ENCODE results near the gene EXOSC5. TPM values are rescaled to one million over a fixed set of nuclear protein-coding genes. Genes with fewer than 3 reads are reported as not detected.
"Not testable (repeated sequence)": the region's sequence is repeated elsewhere in the genome, so short reads cannot be mapped to it uniquely, and the experiment has no call there.

The EXOSC5 gene
- total RNA-seq, 4 donors from 2014 or later, result 11.4 to 16.0 (median 14.2) TPM

DNA sequence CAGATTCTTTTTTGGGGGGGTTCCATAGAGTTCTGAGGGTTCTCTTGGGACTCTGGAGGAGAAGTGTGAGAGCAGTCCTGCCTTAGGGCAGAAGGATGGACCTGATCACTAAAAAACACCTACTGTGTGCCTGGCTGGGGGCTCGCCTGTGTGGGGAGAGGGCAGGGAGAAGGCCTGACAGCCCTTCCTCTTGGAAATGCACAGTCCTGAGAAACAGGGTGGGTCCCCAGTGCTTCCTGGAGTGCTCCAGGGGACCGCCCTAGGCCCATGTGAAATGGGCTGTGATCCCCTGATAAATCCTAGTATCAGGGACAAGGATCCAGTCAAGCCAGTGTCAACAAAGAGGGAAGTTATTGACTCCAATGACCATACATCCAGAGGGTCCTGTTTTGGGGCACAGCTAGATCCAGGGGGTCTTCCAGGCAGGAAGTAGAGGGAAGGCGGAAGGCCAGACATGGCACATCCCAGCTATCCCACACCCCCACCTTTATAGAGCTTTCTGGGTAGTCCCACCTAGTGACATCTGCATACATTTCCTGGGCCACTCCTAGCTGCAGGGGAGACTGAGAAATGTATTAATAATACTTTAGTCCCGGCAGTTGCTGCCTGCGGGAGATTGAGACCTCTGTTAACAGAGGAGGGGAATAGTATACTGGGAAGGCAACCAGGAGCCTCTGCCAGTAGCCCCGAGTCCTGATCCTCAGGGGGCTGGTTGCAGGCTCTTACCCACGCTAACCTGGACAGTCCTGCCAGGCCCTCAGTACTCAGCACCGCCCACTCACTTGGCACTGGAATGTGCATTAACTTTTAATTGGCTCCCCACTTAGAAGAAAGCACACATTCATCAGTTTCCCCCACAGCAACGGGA, 14.2 kb upstream of the EXOSC5 start:
- no peak for ATAC-seq
- Histone ChIP-seq H3K27me3 (no peaks in the 10 kb centered on the region), H3K9me3 (no peaks in the 10 kb centered on the region), H3K36me3 (peaks cover 0 to 61% of the 10 kb centered on the region in 2 donors), H3K4me3 (no peak overlapping the region), H3K4me1 (peaks cover 0 to 49% (median 4%) of the 10 kb centered on the region in 3 donors), H3K27ac (peak overlapping the region in 2 of 4 donors; percentile 43 to 47)
- 0 to 39% methylated on average over 1 to 3 of the region's 9 CpGs for WGBS, 2 donors (ENCODE audit: low coverage in 1 of 2)
- TF ChIP-seq, protein P1, sequence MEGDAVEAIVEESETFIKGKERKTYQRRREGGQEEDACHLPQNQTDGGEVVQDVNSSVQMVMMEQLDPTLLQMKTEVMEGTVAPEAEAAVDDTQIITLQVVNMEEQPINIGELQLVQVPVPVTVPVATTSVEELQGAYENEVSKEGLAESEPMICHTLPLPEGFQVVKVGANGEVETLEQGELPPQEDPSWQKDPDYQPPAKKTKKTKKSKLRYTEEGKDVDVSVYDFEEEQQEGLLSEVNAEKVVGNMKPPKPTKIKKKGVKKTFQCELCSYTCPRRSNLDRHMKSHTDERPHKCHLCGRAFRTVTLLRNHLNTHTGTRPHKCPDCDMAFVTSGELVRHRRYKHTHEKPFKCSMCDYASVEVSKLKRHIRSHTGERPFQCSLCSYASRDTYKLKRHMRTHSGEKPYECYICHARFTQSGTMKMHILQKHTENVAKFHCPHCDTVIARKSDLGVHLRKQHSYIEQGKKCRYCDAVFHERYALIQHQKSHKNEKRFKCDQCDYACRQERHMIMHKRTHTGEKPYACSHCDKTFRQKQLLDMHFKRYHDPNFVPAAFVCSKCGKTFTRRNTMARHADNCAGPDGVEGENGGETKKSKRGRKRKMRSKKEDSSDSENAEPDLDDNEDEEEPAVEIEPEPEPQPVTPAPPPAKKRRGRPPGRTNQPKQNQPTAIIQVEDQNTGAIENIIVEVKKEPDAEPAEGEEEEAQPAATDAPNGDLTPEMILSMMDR (IDR thresholded peaks at IDR 0.05), result no peak
- TF ChIP-seq EP300 (IDR thresholded peaks at IDR 0.05) (no peak), POLR2AphosphoS5 (IDR thresholded peaks at IDR 0.05) (no peak), POLR2A (IDR thresholded peaks at IDR 0.05) (no peak)

DNA sequence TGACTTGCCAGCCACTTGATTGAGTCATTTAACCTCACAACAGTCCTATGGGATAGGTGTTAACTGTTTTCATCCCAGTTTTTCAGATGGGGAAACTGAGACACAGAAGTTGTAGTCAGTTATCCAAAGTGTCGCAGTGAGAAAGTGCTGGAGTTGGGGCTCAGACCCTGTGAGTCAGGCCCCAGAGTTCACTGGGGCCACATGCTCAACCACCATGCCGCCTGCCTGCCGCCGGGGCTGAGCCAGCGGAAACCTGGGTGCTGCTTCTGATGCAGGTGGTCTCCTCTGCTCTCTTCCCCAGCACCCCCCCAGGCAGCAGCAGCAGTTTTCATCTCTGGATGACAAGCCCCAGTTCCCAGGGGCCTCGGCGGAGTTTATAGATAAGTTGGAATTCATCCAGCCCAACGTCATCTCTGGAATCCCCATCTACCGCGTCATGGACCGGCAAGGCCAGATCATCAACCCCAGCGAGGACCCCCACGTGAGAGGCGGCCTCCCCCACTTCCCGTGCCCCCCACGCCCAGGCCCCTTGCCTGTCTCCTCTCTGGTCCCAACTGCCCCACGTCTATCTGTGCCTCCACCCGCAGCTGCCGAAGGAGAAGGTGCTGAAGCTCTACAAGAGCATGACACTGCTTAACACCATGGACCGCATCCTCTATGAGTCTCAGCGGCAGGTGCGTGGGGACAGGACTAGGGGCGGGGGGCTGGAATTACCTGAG, 13.3 kb upstream of the EXOSC5 start:
- no peak overlapping the region for H3K4me3 ChIP-seq
- ATAC-seq, result no peak
- TF ChIP-seq, protein P1 (IDR thresholded peaks at IDR 0.05), result no peak
- TF ChIP-seq EP300 (IDR thresholded peaks at IDR 0.05) (no peak), POLR2A (IDR thresholded peaks at IDR 0.05) (no peak), POLR2AphosphoS5 (IDR thresholded peaks at IDR 0.05) (no peak)
- H3K36me3 ChIP-seq, result peaks cover 0 to 57% of the 10 kb centered on the region in 2 donors
- H3K4me1 ChIP-seq, result peaks cover 0 to 57% (median 4%) of the 10 kb centered on the region in 3 donors
- H3K9me3 ChIP-seq, result no peaks in the 10 kb centered on the region
- WGBS, 2 donors (ENCODE audit: low coverage in 1 of 2), result 81 to 88% methylated on average over 3 to 12 of the region's 23 CpGs
- no peaks in the 10 kb centered on the region for H3K27me3 ChIP-seq
- peak overlapping the region in 2 of 4 donors; percentile 43 to 47 for H3K27ac ChIP-seq

DNA sequence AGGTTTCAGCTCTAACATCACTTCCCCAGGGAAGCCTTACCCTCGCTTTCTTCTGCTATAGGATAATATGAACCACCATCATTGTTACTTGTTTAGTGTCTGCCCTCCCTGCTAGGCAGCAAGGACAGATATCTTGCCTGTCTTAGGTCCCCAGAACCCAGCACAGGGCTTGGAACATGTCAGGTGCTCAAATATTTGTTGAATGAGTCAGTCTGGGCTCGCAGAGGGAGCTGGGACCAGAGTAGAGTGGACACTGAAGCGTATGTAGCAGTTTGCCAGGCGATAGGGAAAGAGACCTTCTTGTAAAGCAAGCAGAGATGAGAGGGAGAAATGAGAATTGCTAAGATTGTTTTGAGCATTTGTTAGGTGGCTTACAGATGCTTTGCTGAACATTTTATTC, 12.1 kb upstream of the EXOSC5 start:
- H3K36me3 ChIP-seq, result peaks cover 0 to 50% of the 10 kb centered on the region in 2 donors
- no peak overlapping the region for H3K4me3 ChIP-seq
- TF ChIP-seq POLR2AphosphoS5 (IDR thresholded peaks at IDR 0.05) (no peak), EP300 (IDR thresholded peaks at IDR 0.05) (no peak), POLR2A (IDR thresholded peaks at IDR 0.05) (no peak)
- TF ChIP-seq, protein P1 (IDR thresholded peaks at IDR 0.05), result no peak
- no peaks in the 10 kb centered on the region for H3K9me3 ChIP-seq
- H3K4me1 ChIP-seq, result peaks cover 0 to 64% (median 4%) of the 10 kb centered on the region in 3 donors
- peak; percentile 65 for ATAC-seq
- H3K27ac ChIP-seq, result peak overlapping the region in 2 of 4 donors; percentile 37 to 47
- 36 to 47% methylated on average over 3 to 4 of the region's 4 CpGs for WGBS, 2 donors (ENCODE audit: low coverage in 1 of 2)
- H3K27me3 ChIP-seq, result no peaks in the 10 kb centered on the region

DNA sequence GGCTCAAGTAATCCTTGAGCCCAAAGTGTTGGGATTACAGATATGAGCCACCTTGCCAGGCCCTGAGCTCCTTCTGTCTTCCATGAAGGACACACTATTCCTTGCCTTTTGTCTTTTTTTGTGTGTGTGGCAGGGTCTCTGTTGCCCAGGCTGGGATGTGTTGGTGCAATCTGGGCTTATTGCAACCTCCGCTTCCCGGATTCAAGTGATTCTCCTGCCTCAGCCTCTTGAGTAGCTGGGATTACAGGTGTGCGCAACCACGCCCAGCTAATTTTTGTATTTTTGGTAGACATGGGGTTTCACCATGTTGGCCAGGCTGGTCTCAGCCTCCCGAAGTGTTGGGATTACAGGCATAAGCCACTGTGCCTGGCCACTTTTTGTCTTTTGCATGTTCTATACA, 11.7 kb upstream of the EXOSC5 start:
- not testable (repeated sequence) for H3K9me3 ChIP-seq, ATAC-seq
- H3K27ac ChIP-seq, result peak overlapping the region in 2 of 4 donors; percentile 37 to 47

DNA sequence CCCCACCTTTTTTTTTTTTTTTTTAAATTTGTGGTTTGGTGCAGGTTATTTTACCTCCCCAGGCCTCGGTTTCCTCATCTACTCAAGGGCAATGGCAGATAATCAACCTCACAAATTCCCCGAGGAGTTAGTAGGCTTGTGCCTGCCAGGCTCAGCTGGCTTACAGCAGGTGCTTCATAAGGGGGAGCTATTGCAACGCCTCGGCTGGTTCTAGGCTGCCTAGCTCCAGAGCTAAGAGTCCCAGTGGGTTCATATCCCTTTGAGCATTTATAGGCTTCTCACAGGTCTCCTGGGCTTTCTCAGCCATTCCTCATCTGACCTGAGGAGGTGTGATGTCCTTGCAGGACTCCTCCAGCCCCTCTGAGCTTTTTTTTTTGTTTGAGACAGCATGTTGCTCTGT, 11.1 kb upstream of the EXOSC5 start:
- Histone ChIP-seq H3K4me1 (peaks cover 0 to 74% (median 4%) of the 10 kb centered on the region in 3 donors), H3K4me3 (no peak overlapping the region), H3K36me3 (peaks cover 0 to 46% of the 10 kb centered on the region in 2 donors), H3K27me3 (no peaks in the 10 kb centered on the region), H3K9me3 (no peaks in the 10 kb centered on the region), H3K27ac (peak overlapping the region in 1 of 4 donors; percentile 37)
- TF ChIP-seq, protein P1 (IDR thresholded peaks at IDR 0.05), result no peak
- TF ChIP-seq POLR2A (IDR thresholded peaks at IDR 0.05), result no peak
- TF ChIP-seq POLR2AphosphoS5 (IDR thresholded peaks at IDR 0.05), result no peak
- WGBS, 2 donors (ENCODE audit: low coverage in 1 of 2), result 62% methylated on average over 3 of the region's 4 CpGs; no CpG with 5 or more reads in 1 of the 2 donors
- no peak for ATAC-seq

More for the DNA sequence above, 11.7 kb upstream of the EXOSC5 start:
- WGBS, 2 donors (ENCODE audit: low coverage in 1 of 2), result 81 to 100% methylated on average over 2 to 4 of the region's 5 CpGs
- H3K27me3 ChIP-seq, H3K4me3 ChIP-seq: not testable (repeated sequence)
- H3K4me1 ChIP-seq, result peaks cover 0 to 68% (median 4%) of the 10 kb centered on the region in 3 donors
- peaks cover 0 to 46% of the 10 kb centered on the region in 2 donors for H3K36me3 ChIP-seq
